ENCODE results near the gene TTYH3. TPM values are rescaled to one million over a fixed set of nuclear protein-coding genes. Genes with fewer than 3 reads are reported as not detected.

TTYH3 gene
- total RNA-seq, 1 experiment from 2014 or later, result 25.0 TPM

- no TSS peak for BruUV-seq (replicated peaks)
- ATAC-seq, result 0 out of 2 replicates have a peak, but pooled peaks have one; percentile 11
Measured at GRCh38 chr7:2661602-2662272, 30.0 kb downstream of the TTYH3 start.

GRCh38 chr7:2662273-2663120 lies 30.7 kb downstream of the TTYH3 start:
- H4K20me1 ChIP-seq (ENCODE audit: low read length), result no peaks in the 10 kb centered on the region

More at GRCh38 chr7:2661602-2662272, 30.0 kb downstream of the TTYH3 start:
- no peak overlapping the region for H3K9ac ChIP-seq (ENCODE audit: low read length)
- no peak overlapping the region for H3K4me3 ChIP-seq (ENCODE audit: low read length)
- H3K9me2 ChIP-seq (replicated peaks; ENCODE audit: low read length), result no peaks in the 10 kb centered on the region
- H3K4me1 ChIP-seq (ENCODE audit: insufficient read depth, low read length), result no peaks in the 10 kb centered on the region
- no peak overlapping the region for H2AFZ ChIP-seq (ENCODE audit: low read length)
- ChIA-PET CTCF (no interaction called here), POLR2A (ENCODE audit: unreplicated experiment) (no interaction called here)
- no peaks in the 10 kb centered on the region for H3K36me3 ChIP-seq (ENCODE audit: low read depth, low read length)
- H3K9me3 ChIP-seq (ENCODE audit: low read length), result no peaks in the 10 kb centered on the region
- no peak for DNase-seq
- H3F3A ChIP-seq (ENCODE audit: low read length, unreplicated experiment), result no peaks in the 10 kb centered on the region
- H3K4me2 ChIP-seq (ENCODE audit: low read length), result no peak overlapping the region
- intact Hi-C loops (cut with micrococcal nuclease), result no loop called here
- H3K27me3 ChIP-seq (ENCODE audit: low read length), result no peaks in the 10 kb centered on the region
- H4K20me1 ChIP-seq (ENCODE audit: low read length), result no peaks in the 10 kb centered on the region
- no peak overlapping the region for H3K27ac ChIP-seq (ENCODE audit: low read length)
- TF ChIP-seq CTCF (conservative IDR thresholded peaks at IDR 0.05; ENCODE audit: low read depth, low read length), result no peak
- TF ChIP-seq EZH2phosphoT487 (IDR thresholded peaks at IDR 0.05; ENCODE audit: borderline replicate concordance, low read length), result no peak
- TF ChIP-seq EZH2 (IDR thresholded peaks at IDR 0.05; ENCODE audit: low read length, unreplicated experiment), result no peak
- no peaks in the 10 kb centered on the region for H3K79me2 ChIP-seq (ENCODE audit: low read length)

More at GRCh38 chr7:2662273-2663120, 30.7 kb downstream of the TTYH3 start:
- no peaks in the 10 kb centered on the region for H3K9me2 ChIP-seq (replicated peaks; ENCODE audit: low read length)
- H2AFZ ChIP-seq (ENCODE audit: low read length), result no peak overlapping the region
- no peak overlapping the region for H3K4me3 ChIP-seq (ENCODE audit: low read length)
- ChIA-PET POLR2A (ENCODE audit: unreplicated experiment) (no interaction called here), CTCF (no interaction called here)
- no peak overlapping the region for H3K4me2 ChIP-seq (ENCODE audit: low read length)
- intact Hi-C loops (cut with micrococcal nuclease), result no loop called here
- no peak for ATAC-seq
- H3K27me3 ChIP-seq (ENCODE audit: low read length), result no peaks in the 10 kb centered on the region
- H3F3A ChIP-seq (ENCODE audit: low read length, unreplicated experiment), result no peaks in the 10 kb centered on the region
- H3K79me2 ChIP-seq (ENCODE audit: low read length), result no peaks in the 10 kb centered on the region
- DNase-seq, result no peak
- no TSS peak for BruUV-seq (replicated peaks)
- no peaks in the 10 kb centered on the region for H3K9me3 ChIP-seq (ENCODE audit: low read length)
- H3K9ac ChIP-seq (ENCODE audit: low read length), result no peak overlapping the region
- H3K4me1 ChIP-seq (ENCODE audit: insufficient read depth, low read length), result no peaks in the 10 kb centered on the region
- TF ChIP-seq EZH2phosphoT487 (IDR thresholded peaks at IDR 0.05; ENCODE audit: borderline replicate concordance, low read length) (no peak), EZH2 (IDR thresholded peaks at IDR 0.05; ENCODE audit: low read length, unreplicated experiment) (no peak), CTCF (conservative IDR thresholded peaks at IDR 0.05; ENCODE audit: low read depth, low read length) (no peak)
- no peaks in the 10 kb centered on the region for H3K36me3 ChIP-seq (ENCODE audit: low read depth, low read length)
- no peak overlapping the region for H3K27ac ChIP-seq (ENCODE audit: low read length)
